Activated B cell treated with CpG ODN at 0.5 μM for 24 hours (primary cell): ENCODE data around the gene DCLRE1B. TPM values are rescaled to one million over a fixed set of nuclear protein-coding genes. Genes with fewer than 3 reads are reported as not detected.

ENCODE experiments used
- ATAC-seq: fragments of 200-7000 bp; cut with Tn5 transposase; one replicate; pipeline ENCODE4 v1.10.0; 2021; ENCODE audit warnings: low read depth, mild to moderate bottlenecking, moderate library complexity
- CTCF ChIA-PET: fragments of 350-600 bp; sonication (Branson Sonifier 250); formaldehyde crosslinking; loops from one replicate; lab custom pipeline; 2021; ENCODE audit warnings: antibody characterized with exemption; lab: Charles Lee
- POLR2A ChIA-PET: fragments of 350-600 bp; sonication (Branson Sonifier 250); formaldehyde crosslinking; loops from one replicate; lab custom pipeline; 2021; ENCODE audit warnings: antibody characterized with exemption; lab: Charles Lee
- DNase-seq: peaks from one replicate; pipeline ENCODE4 v3.0.0; 2022
- H3K27ac Mint-ChIP-seq: one replicate; pipeline ENCODE4 v1.8.0; 2020; ENCODE audit warnings: mixed read lengths
- H3K27me3 Mint-ChIP-seq: one replicate; pipeline ENCODE4 v1.8.0; 2021; ENCODE audit warnings: mixed read lengths
- H3K36me3 Mint-ChIP-seq: one replicate; pipeline ENCODE4 v1.8.0; 2021; ENCODE audit warnings: low read depth, mixed read lengths
- H3K4me1 Mint-ChIP-seq: one replicate; pipeline ENCODE4 v1.8.0; 2021; ENCODE audit warnings: mixed read lengths
- H3K4me3 Mint-ChIP-seq: one replicate; pipeline ENCODE4 v1.8.0; 2020; ENCODE audit warnings: mild to moderate bottlenecking, mixed read lengths
- H3K9me3 Mint-ChIP-seq: one replicate; pipeline ENCODE4 v1.8.0; 2020; ENCODE audit warnings: mixed read lengths
- CTCF ChIP-seq: fragments of 200-600 bp; IDR thresholded peaks from one replicate; pipeline ENCODE4 v1.8.0; 2022; ENCODE audit warnings: antibody characterized with exemption, mild to moderate bottlenecking
- intact Hi-C: fragments of 100-400 bp; cut with micrococcal nuclease; formaldehyde crosslinking; loops from one replicate; pipeline ENCODE4 v1.15.1; 2024
- total RNA-seq: library from RNA; stranded (reverse); gene quantifications from 2 replicates; pipeline ENCODE4 v1.2.3, GENCODE V29; 2022

Gene DCLRE1B
- 5.4 and 6.0 TPM in 2 replicates for total RNA-seq

GRCh38 chr1:113904674-113905434 is at the start of gene DCLRE1B, which contains the start of gene AP4B1:
Gene DCLRE1B, plus strand, starts transcription at chr1:113905326. Its CDS starts 261 bp downstream, at chr1:113905587.
Gene AP4B1, minus strand, starts transcription at chr1:113904799. Its CDS starts 82 bp downstream, at chr1:113904717.
- peaks cover 61% of the 10 kb centered on the region for H3K36me3 Mint-ChIP-seq
- no peaks in the 10 kb centered on the region for H3K9me3 Mint-ChIP-seq
- H3K4me1 Mint-ChIP-seq, result peaks cover 51% of the 10 kb centered on the region
- peak; percentile 89 for DNase-seq
- peak; percentile 91 for ATAC-seq
- POLR2A ChIA-PET, result interaction anchor here (0.7 to 5.2 kb wide), 12 partner anchors 25 to 145 kb away, joined by 3 to 127 read pairs (median 8); partner anchors contain the start of genes HIPK1, PHTF1 and RSBN1
- no peaks in the 10 kb centered on the region for H3K27me3 Mint-ChIP-seq
- intact Hi-C loops, result loop anchor here (1.0 to 10.0 kb wide), 10 partner anchors 24 to 1510 kb away; partner anchors contain the start of genes BCAS2, CSDE1, CTTNBP2NL and HIPK1
- CTCF ChIA-PET, result interaction anchor here (1.0 to 3.8 kb wide), 9 partner anchors 22 to 70 kb away, joined by 3 to 43 read pairs (median 4); partner anchors contain the start of gene HIPK1
- peak within 1 kb of the TSS; percentile 95 for H3K27ac Mint-ChIP-seq
- TF ChIP-seq CTCF, result no peak
- H3K4me3 Mint-ChIP-seq, result peak within 1 kb of the TSS; percentile 94

GRCh38 chr1:113855630-113856400 is 49.3 kb upstream of the DCLRE1B start:
- ChIA-PET CTCF (interaction anchor here (1.4 to 2.9 kb wide), 3 partner anchors 20 to 48 kb away, joined by 4 to 10 read pairs (median 5); partner anchors contain the start of gene AP4B1), POLR2A (interaction anchor here (0.7 kb wide), 1 partner anchor 74 kb away, joined by 4 read pairs; the partner anchor contains the start of gene HIPK1)
- Mint-ChIP-seq H3K27me3 (no peaks in the 10 kb centered on the region), H3K4me3 (no peak overlapping the region), H3K36me3 (peaks cover 32% of the 10 kb centered on the region), H3K4me1 (peaks cover 40% of the 10 kb centered on the region), H3K9me3 (no peaks in the 10 kb centered on the region), H3K27ac (peak overlapping the region; percentile 41)
- ATAC-seq (no peak), DNase-seq (no peak)
- TF ChIP-seq CTCF, result no peak
- intact Hi-C loops, result no loop called here

GRCh38 chr1:113856401-113856790 is 48.7 kb upstream of the DCLRE1B start:
- Mint-ChIP-seq H3K9me3 (no peaks in the 10 kb centered on the region), H3K27ac (peak overlapping the region; percentile 41), H3K4me1 (peaks cover 46% of the 10 kb centered on the region), H3K27me3 (no peaks in the 10 kb centered on the region), H3K4me3 (no peak overlapping the region), H3K36me3 (peaks cover 29% of the 10 kb centered on the region)
- POLR2A ChIA-PET, result interaction anchor here (1.2 kb wide), 1 partner anchor 900 kb away, joined by 3 read pairs; the partner anchor contains the start of gene SLC16A1
- DNase-seq, result no peak
- no peak for TF ChIP-seq CTCF
- intact Hi-C loops, result no loop called here
- CTCF ChIA-PET, result interaction anchor here (1.4 to 2.9 kb wide), 2 partner anchors 22 to 48 kb away, joined by 4 to 10 read pairs; partner anchors contain the start of gene AP4B1
- no peak for ATAC-seq

- ATAC-seq (no peak), DNase-seq (no peak)
- POLR2A ChIA-PET, result interaction anchor here (0.8 to 4.8 kb wide), 8 partner anchors 9 to 72 kb away, joined by 3 to 36 read pairs (median 8); partner anchors contain the start of genes AP4B1, DCLRE1B, HIPK1 and RSBN1
- Mint-ChIP-seq H3K4me1 (peaks cover 58% of the 10 kb centered on the region), H3K9me3 (no peaks in the 10 kb centered on the region), H3K4me3 (peak overlapping the region; percentile 51), H3K36me3 (peaks cover 29% of the 10 kb centered on the region), H3K27ac (peak overlapping the region; percentile 95), H3K27me3 (no peaks in the 10 kb centered on the region)
- TF ChIP-seq CTCF, result no peak
- intact Hi-C loops, result loop anchor here (1.0 to 2.0 kb wide), 6 partner anchors 13 to 72 kb away; partner anchors contain the start of genes DCLRE1B, HIPK1, PTPN22 and RSBN1
- CTCF ChIA-PET, result interaction anchor here (2.9 to 3.9 kb wide), 2 partner anchors 22 to 46 kb away, joined by 10 to 20 read pairs; partner anchors contain the start of gene AP4B1
Measured at GRCh38 chr1:113857776-113858175, 47.4 kb upstream of the DCLRE1B start.
